Measurements from ENCODE around the gene NYAP2.
A peak's percentile ranks its signal among the peaks of the same experiment; 100 is the strongest.

Gene NYAP2

DNA sequence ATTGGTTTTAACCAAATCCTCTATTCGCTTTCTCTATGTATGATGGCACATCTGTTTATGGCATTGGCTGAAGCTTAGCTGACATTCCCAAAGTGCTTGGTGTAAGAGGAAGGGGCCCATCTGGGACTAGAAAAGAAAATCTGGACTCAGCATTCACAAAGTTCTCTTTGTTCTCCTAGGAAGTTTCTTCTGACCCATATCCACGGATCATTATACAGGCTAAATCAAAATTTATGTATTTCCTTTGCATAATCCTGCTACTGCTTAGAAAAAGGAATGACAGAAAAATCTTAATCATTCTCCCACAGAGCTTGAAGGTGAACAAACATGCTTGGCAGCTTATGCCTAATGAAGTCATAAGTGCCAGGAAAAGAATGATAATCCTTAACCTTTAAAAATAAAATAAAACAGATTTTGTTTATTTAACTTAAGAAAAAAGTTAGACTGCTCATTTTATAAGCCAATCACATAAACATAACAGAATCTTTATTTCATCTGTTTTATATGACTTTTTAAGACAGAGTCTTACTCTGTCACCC lies 88.4 kb downstream of the NYAP2 start:
- FAIRE-seq: no peak

- FAIRE-seq: no peak
These were observed 89.2 kb downstream of the NYAP2 start for GRCh38 chr2:225488743-225489142.

DNA sequence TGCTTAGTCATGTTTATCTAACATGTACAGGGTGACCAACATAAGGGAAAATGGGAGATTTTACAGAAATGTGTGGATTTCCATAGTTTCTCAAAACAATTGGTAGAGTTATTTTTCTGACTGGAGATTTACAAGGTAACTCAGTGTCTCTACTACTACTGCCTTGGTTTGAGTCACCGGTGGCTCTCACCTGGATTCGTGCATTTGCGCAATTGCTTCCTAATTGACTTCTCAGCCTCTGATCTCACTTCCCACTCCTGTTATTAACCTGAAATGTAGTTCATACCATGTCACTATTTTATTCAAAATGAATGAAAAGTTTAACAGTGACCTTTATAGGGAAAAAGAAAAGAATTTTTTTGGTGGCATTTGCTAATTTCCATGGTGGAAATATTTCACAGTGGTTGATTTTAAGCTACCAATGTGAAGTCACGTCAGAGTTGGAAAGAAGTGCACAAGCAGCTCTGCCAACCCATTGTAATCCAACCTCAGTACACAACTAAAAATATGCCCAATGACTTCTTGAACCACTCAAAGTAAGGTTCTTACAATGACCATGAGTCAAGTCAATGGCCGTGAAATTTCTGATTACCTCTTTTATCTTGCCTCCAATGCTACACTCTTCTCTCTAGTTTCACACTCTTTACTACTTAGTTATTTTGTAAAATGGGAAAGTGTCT lies 94.0 kb downstream of the NYAP2 start:
- no peak for FAIRE-seq

DNA sequence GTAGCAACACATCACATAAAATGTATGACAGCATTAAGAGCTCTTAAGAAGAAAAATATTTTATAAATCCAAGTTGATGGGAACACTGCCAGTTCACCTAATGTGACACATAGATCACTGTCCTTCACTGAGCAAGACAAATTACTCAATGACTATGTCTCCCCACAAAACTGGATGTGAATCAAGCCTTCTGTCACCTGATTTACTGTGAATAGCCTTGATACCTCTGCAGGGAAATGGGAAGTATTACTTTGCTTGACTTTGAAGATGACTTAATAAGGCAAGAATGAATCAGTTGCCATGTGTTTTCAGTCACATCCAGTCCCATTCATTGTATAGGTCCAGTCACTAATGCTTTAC lies 94.6 kb downstream of the NYAP2 start:
- FAIRE-seq: no peak

DNA sequence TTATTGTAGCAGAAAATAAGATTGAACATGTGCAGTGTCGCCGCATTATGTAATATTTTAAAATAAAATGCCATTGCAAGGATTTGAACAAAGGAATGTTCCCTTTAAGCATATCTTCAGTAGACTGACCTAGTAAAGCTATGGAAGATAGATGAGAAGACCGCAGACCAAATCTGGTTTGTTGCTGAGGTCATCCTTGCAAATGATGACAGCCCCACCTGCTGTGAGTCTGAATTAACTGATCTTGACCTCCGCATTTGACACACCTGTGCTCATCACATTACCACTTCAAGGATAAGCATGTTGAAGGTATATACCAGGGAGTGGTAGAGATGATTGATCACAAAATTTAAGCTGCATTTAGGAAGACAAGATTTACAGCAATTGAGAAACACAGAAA lies 96.2 kb downstream of the NYAP2 start:
- FAIRE-seq: no peak

DNA sequence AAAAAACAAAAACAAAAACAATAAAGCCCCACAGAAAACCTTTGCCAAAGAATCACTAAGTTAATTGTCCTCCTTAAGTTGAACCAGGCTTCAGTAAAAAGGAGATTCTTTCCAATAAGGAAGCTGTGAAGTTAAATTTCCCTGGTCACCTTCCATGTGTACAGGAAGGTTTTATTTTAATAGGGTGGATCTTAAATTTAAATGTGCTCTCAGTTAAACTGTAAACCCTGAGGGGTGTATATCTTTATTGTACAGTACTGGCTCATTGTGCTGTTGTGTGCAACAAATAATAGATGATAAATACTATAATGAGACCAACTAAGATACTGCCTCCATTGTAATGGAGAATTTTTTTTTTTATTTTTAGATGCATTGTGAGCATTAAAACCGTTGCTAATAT lies 97.1 kb downstream of the NYAP2 start:
- peak; percentile 89 for FAIRE-seq

- no peak for FAIRE-seq
These were observed 97.7 kb downstream of the NYAP2 start for GRCh38 chr2:225497166-225497565.

DNA sequence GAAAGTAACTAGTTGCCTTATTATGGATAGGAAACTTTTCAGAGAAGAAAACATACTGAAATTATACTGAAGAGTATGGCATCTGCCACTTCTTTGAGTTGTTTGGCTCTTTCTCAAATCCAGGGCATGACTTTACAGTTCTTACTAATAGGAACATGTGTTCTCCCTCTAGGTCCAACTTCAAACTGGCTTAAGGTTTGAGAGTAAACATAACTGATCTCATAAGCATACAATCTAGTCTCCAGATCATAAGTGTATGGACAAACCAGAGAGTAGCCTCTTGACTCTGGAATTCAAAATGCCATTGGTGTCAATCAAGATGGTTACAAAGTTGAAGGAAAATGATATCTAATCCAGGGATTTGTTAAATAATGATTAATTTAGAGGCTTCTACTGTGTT lies 101.5 kb downstream of the NYAP2 start:
- FAIRE-seq: no peak

DNA sequence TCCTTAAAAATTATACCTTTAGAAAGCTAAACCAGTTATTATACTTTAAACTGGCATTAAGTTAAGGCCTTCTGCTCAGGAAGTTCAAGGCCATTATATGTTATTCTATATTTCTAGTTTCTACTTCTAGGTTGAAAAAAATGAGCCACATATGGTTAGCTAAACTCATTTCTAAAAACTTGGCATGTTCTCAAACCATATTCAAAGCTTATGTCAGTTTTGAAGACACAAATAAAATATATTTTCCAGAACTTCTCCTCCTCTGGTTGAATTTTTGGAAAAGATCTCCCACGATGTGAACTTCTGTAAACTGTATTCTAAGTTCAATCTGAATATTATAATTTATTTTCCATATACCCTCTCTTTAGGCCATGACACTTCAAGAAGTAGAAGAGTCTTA lies 103.5 kb downstream of the NYAP2 start:
- no peak for FAIRE-seq

DNA sequence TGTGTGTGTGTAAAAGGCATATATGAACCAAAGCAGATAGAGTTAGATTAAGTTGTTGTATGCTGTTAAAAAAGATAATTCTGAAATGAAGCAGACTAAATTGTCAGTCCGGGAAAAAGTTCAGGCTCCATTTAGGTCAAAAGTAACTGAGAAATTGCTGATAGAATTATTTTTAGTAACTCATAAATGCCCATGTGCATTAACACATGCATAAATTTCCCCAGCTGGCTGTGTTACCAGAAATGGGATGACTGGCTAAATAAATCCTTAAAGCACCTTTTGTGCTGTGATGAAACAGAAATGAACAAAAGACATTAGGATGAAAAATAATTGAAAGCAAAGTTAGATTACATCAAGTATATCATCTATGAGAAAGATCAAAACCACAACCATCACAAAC lies 111.3 kb downstream of the NYAP2 start:
- FAIRE-seq: no peak

GRCh38 chr2:225512469-225512868 lies 113.0 kb downstream of the NYAP2 start:
- FAIRE-seq: no peak

DNA sequence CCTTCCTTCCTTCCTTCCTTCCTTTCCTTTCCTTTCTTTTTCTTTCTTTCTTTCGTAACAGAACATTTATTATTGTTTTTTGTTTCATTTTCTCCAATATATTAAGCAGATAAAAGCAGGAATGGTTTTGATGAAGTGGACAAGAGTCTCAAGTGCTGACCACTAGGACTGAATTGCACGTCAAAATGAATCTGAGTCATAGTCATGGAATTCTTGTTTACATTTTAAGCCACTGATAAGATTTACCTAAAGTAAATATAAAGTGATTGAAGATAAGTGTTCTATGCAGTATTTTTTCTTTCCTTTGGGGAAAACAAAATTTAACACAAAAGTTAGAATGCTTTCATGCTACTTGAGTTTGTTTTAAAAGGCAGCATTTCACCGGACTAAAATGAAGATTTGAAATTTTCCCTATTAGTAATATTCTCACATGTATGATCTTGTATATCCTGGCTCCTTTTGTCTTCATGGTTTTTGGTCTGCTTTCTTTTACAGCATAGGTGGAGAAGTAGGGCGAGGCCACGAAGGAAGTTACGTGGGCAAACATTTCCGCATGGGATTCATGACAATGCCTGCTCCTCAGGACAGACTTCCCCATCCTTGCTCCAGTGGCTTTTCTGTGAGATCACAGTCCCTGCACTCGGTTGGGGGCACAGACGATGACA lies 113.5 kb downstream of the NYAP2 start:
- no peak for FAIRE-seq

GRCh38 chr2:225515033-225515432 lies 115.5 kb downstream of the NYAP2 start:
- FAIRE-seq: no peak

- no peak for FAIRE-seq
These were observed 127.4 kb downstream of the NYAP2 start for GRCh38 chr2:225526760-225527390.

DNA sequence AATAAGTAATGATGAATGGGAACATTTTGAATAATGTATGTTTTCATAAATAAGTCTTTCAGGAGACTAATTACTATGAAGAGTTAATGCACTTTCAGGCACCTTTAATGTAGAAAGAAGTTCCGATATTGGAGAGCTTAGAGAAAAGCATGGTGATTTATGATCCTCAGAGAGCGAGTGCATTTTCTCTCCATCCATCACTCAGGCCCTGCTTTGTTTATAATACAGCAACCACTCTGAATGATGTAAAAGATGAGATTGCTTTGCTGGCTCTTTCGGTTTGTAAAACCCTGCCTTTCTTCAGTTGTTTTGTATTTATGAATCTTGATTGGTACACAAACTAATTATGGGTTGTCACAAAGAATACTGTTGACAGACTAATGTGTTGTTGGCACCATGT lies 132.0 kb downstream of the NYAP2 start:
- FAIRE-seq: no peak

DNA sequence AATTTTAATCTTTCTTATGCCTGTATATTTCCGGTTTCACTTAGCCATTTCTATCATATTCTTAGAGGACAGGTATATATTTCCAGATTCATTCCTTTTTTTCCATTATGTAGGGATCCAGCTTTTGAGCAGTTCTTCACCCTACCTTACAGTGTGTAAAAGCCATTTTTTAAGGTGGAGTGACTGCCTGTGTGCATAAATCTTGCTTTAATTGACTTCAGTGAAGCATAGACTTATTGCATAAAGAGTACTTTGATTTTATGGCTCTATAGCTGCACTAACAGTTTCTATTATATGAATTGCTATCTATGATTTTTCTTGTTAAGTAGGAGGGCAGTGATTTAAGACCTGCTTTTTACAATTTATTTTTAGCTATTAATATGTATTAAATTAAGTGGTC lies 132.6 kb downstream of the NYAP2 start:
- FAIRE-seq: no peak

GRCh38 chr2:225534037-225534436 lies 134.5 kb downstream of the NYAP2 start:
- no peak for FAIRE-seq

DNA sequence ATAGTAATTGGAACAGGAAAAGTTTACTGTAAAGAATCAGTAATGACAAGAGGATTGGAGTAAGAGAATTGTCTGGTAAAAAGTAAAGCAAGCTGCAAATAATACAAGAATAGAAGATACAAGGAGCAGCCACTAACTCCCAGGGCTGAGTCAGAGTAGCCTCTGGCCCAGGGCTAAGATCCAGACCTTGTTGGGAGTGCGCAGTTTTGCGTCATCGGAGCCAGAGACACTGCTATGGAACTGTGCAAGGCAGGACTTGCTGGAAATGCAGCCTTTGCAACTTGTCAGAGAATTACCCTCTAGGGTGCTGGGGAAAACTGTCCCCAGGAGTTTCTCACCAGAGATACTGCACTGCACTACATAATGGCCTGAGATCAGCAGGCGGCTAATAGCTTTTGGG lies 135.2 kb downstream of the NYAP2 start:
- no peak for FAIRE-seq

- FAIRE-seq: no peak
These were observed 136.5 kb downstream of the NYAP2 start for GRCh38 chr2:225536036-225536435.

- FAIRE-seq: no peak
These were observed 144.1 kb downstream of the NYAP2 start for GRCh38 chr2:225543626-225544025.

GRCh38 chr2:225556461-225556860 lies 157.0 kb downstream of the NYAP2 start:
- FAIRE-seq: no peak

GRCh38 chr2:225558399-225559071 lies 159.0 kb downstream of the NYAP2 start:
- no peak for FAIRE-seq

GRCh38 chr2:225559072-225559415 lies 159.5 kb downstream of the NYAP2 start:
- FAIRE-seq: no peak

DNA sequence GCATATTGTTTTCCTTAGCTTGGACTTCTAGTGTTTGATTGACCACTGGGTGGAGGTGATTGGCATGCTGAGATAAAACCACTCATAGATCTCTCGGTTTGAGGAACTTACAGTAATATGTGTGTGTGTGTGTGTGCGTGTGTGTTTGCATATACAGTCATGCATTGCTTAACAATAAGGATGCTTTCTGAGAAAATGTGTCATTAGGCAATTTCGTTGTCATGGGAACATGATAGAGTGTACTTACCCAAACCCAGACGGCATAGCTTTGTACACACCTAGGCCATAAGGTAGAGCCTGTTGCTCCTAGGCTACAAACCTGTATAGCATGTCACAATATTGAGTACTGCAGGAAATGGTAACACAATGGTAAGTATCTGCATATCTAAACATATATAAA lies 167.3 kb downstream of the NYAP2 start:
- FAIRE-seq: no peak

Measured in endometrium (tissue), 2 donors.